ENCODE results near the gene PLOD1.
"Not testable (repeated sequence)": the region's sequence is repeated elsewhere in the genome, so short reads cannot be mapped to it uniquely, and the experiment has no call there.

The PLOD1 gene

DNA sequence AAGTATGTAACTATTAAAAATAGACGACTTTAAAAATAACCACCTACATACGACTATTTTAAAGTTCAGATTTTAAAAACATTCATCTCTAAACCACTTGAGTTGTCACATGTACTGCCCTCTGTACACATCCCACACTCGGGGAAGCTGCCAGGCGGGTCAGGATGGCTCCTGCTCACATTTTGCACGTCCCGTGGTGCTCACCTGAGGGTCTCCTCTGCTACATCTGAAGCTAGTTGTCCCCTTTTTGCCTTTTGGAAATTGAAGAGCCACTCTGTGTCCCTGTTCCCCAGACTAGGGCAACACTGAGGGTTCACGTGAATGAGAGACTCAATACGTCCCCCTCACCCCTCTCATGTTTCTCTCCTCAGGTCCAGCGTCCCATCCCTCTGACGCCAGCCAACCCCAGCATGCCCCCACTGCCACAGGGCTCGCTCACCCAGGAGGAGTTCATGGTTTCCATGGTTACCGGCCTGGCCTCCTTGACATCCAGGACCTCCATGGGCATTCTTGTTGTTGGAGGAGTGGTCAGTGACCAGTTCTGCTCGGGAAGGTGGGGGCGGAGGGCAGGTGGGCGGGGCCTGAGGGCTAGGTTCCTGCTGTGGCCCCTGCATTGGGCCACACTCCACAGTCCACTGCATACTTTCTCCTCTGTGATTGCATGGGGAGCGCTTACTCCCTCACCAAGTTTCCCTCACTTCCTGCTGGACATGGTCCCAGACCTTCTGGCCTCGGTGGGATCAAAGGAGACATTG lies 71.8 kb downstream of the PLOD1 start:
- TF ChIP-seq ZFX (IDR thresholded peaks at IDR 0.05; ENCODE audit: borderline replicate concordance): no peak
- TF ChIP-seq CTCF (IDR thresholded peaks at IDR 0.05): no peak
- H3K27ac ChIP-seq: no peak overlapping the region

DNA sequence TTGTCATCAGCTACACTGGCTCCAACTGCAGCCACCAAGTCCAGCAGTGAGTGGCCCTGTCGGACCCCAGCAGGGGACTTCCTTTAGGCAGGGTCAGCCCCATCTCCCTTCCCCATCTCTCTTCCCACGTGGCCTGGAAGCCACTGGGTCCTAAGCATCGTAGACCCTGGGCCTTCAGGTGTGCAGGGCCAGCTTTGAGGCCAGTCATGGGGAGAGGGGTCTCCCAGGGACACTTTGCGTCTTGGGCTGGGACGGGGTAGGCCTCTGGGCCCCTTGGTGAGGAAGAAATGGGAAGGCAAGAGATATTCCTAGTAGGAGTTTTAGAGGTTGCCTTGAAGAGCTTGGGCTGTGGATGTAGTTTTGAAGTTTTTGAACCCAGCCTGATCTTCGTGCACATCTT lies 72.7 kb downstream of the PLOD1 start:
- TF ChIP-seq ZFX (IDR thresholded peaks at IDR 0.05; ENCODE audit: borderline replicate concordance): no peak
- no peak for TF ChIP-seq CTCF (IDR thresholded peaks at IDR 0.05)
- no peak overlapping the region for H3K27ac ChIP-seq

GRCh38 chr1:12008355-12008754 lies 73.8 kb downstream of the PLOD1 start:
- H3K27ac ChIP-seq: not testable (repeated sequence)

GRCh38 chr1:12009318-12009947 lies 74.9 kb downstream of the PLOD1 start:
- no peak overlapping the region for H3K27ac ChIP-seq
- TF ChIP-seq ZFX (IDR thresholded peaks at IDR 0.05; ENCODE audit: borderline replicate concordance) (no peak), CTCF (IDR thresholded peaks at IDR 0.05) (no peak)

DNA sequence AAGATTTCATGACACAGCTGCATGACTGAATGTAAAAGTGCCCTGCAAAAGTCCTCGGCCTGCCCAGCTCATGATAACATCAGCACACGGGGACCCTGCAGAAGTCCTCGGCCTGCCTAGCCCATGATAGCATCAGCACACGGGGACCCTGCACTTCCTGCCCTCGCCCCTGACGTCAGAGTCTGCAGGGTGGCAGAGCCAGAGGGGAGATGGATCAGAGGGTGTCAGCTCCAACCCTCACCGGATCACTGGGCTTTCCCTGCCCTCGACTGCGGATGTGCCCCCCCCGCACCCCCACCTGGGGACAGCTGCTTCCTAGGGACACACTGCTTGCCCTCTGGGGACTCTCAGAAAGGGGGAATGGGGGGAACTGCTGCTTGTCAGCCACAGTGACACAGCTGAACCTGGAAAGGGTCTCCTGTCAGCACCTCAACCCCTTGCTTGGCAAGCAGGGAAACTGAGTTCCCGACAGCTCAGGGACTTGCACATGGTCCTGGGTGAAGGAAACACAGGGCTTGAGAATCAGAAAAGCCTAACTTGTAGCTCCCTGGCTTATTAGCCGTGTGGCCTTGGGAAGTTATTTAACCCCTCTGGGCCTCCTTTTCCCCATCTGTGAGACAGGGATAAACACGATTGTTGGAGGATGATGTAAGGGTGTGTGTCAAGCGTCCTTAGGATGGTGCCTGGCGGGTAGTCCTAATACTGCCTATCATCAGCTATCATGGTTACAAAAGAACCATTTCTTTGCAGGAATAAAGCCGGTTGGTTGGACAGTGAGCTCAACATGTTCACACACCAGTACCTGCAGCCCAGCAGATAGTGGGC lies 76.4 kb downstream of the PLOD1 start:
- TF ChIP-seq ZFX (IDR thresholded peaks at IDR 0.05; ENCODE audit: borderline replicate concordance) (no peak), CTCF (IDR thresholded peaks at IDR 0.05) (no peak)
- no peak overlapping the region for H3K27ac ChIP-seq

- H3K27ac ChIP-seq: no peak overlapping the region
- no peak for TF ChIP-seq CTCF (IDR thresholded peaks at IDR 0.05)
- no peak for TF ChIP-seq ZFX (IDR thresholded peaks at IDR 0.05; ENCODE audit: borderline replicate concordance)
Measured at GRCh38 chr1:12011998-12012397, 77.5 kb downstream of the PLOD1 start.

DNA sequence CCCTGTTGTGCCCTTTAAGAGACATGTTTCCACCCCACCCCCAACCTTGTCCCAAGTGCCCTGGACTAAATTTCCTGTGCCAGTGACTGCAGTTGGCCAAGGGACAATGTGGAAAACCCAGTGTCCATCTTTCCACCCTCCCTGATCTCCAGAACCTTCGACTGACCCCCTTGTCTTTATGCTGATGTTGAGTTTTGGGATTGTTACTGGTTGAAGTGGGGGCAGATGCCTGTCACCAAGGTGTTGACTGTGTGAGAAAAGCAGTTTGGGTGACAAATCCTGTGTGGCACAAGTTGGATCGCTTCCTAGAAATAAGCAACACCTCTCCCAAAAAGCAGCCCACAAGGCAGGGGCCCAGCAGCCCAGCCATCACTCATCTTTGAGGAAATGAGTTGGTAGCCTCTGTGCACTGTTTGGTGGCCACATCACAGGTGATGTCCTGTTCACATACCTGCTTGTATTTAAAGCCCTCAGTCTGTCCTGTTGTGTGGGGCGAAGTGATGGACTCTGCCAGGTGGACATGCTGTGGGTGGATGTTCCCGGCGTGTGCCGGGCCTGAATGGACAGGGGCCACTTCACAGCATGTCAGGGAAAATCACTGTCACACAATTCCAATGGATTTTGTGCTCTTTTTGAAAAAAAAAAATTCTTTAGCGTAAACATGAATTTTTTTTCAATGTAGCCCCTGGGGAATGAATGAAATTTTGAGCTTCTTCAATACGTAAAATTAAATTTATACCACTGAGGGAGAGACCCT lies 78.2 kb downstream of the PLOD1 start:
- TF ChIP-seq CTCF (IDR thresholded peaks at IDR 0.05): no peak
- no peak for TF ChIP-seq ZFX (IDR thresholded peaks at IDR 0.05; ENCODE audit: borderline replicate concordance)
- 0 out of 2 replicates have a peak overlapping the region, but pooled peaks have one; percentile 43 for H3K27ac ChIP-seq

All from 22Rv1 (cell line).